Endothelial cell of umbilical vein (primary cell): ENCODE results near the gene FTSJ3. TPM values are rescaled to one million over a fixed set of nuclear protein-coding genes. Genes with fewer than 3 reads are reported as not detected.

Experiments
- BruUV-seq: library from RNA; stranded (reverse); fragments of 400-500 nt; replicated peaks from 2 replicates; lab custom pipeline; 2021; lab: Mats Ljungman, UMichigan
- CTCF ChIA-PET: fragments of 300-600, 350-600 bp; sonication (Branson Sonifier 250); formaldehyde crosslinking; loops from one replicate; lab custom pipeline; 2021; ENCODE audit warnings: antibody characterized with exemption, inconsistent platforms; lab: Charles Lee
- POLR2A ChIA-PET: fragments of 300-600, 350-600 bp; sonication (Branson Sonifier 250); formaldehyde crosslinking; loops from one replicate; lab custom pipeline; 2021; ENCODE audit warnings: antibody characterized with exemption, inconsistent platforms; lab: Charles Lee
- DNase-seq: peaks from one replicate; pipeline ENCODE4 v3.0.0-alpha.2; 2011; ENCODE audit warnings: low read depth, low spot score
- FAIRE-seq: peaks from 2 replicates; lab custom pipeline; 2011; peaks lifted over from hg19 to GRCh38; lab: Jason Lieb, UNC
- H2AFZ ChIP-seq: 2 replicates; pipeline ENCODE4 v1.6.0; 2012; ENCODE audit warnings: low read depth, low read length, control low read depth, inconsistent platforms
- H3K27ac ChIP-seq: 2 replicates; pipeline ENCODE4 v1.5.1; 2011; ENCODE audit warnings: low read depth, mild to moderate bottlenecking, control low read depth, low read length, moderate library complexity; ENCODE audit not compliant: insufficient read depth
- H3K27me3 ChIP-seq, 2 experiments: 2 replicates each; pipeline versions ENCODE4 v1.6.0 to v1.6.1; 2011; ENCODE audit warnings: low read length in 2 of 2, mixed read lengths in 1 of 2; ENCODE audit not compliant: control insufficient read depth in 2 of 2, insufficient read depth in 2 of 2
- H3K36me3 ChIP-seq, 2 experiments: 2 replicates in 1 of 2; 3 replicates in 1 of 2; pipeline ENCODE4 v1.5.1; 2011; ENCODE audit warnings: low read length in 2 of 2, mild to moderate bottlenecking in 1 of 2, moderate library complexity in 1 of 2; ENCODE audit not compliant: control insufficient read depth in 2 of 2, insufficient read depth in 2 of 2; ENCODE audit errors: extremely low read depth in 1 of 2
- H3K4me1 ChIP-seq: 3 replicates; pipeline ENCODE4 v1.5.1; 2011; ENCODE audit warnings: mild to moderate bottlenecking, low read length; ENCODE audit not compliant: control insufficient read depth, insufficient read depth; ENCODE audit errors: extremely low read depth
- H3K4me2 ChIP-seq: 2 replicates; pipeline ENCODE4 v1.6.1; 2011; ENCODE audit warnings: low read length, control low read depth, mixed read lengths; ENCODE audit not compliant: insufficient read depth
- H3K4me3 ChIP-seq, 3 experiments: fragments of 200-600 bp in 1 of 3; sonication (generic), shearing (Covaris generic) in 1 of 3; replicated peaks in 1 of 3; 2 replicates each; pipeline ENCODE4 v1.5.1; 2011 to 2016; ENCODE audit warnings: control low read depth in 3 of 3, low read length in 3 of 3, mild to moderate bottlenecking in 2 of 3, inconsistent platforms in 1 of 3, low read depth in 1 of 3, moderate library complexity in 1 of 3; ENCODE audit not compliant: insufficient read depth in 1 of 3
- H3K79me2 ChIP-seq: 2 replicates; pipeline ENCODE4 v1.6.0; 2012; ENCODE audit warnings: low read length, inconsistent platforms; ENCODE audit not compliant: control insufficient read depth, insufficient read depth
- H3K9ac ChIP-seq: replicated peaks from 2 replicates; pipeline ENCODE3; 2011; ENCODE audit warnings: low read length, control low read depth; ENCODE audit not compliant: insufficient read depth; ENCODE audit errors: extremely low read depth
- H3K9me1 ChIP-seq: replicated peaks from 3 replicates; pipeline ENCODE4 v1.6.0; 2011; ENCODE audit warnings: mild to moderate bottlenecking, low read length; ENCODE audit not compliant: control insufficient read depth, insufficient read depth; ENCODE audit errors: extremely low read depth
- H3K9me3 ChIP-seq: replicated peaks from 2 replicates; pipeline ENCODE4 v1.5.1; 2012; ENCODE audit warnings: low read length, inconsistent platforms; ENCODE audit not compliant: control insufficient read depth, insufficient read depth
- H4K20me1 ChIP-seq: replicated peaks from 2 replicates; pipeline ENCODE3; 2011; ENCODE audit warnings: mild to moderate bottlenecking, low read length; ENCODE audit not compliant: control insufficient read depth, insufficient read depth; ENCODE audit errors: extremely low read depth
- GATA2 ChIP-seq: IDR thresholded peaks from 2 replicates; pipeline ENCODE4 v1.7.0; 2011; ENCODE audit warnings: low read depth, mild to moderate bottlenecking, moderate library complexity, mixed read lengths, low read length; ENCODE audit not compliant: insufficient read length, insufficient read depth
- POLR2AphosphoS5 ChIP-seq: IDR thresholded peaks from 2 replicates; pipeline ENCODE4 v1.6.1; 2012; ENCODE audit warnings: low read depth, mild to moderate bottlenecking, control low read depth, low read length, moderate library complexity; ENCODE audit not compliant: insufficient read depth
- dilution Hi-C: fragments of 300-500 bp; cut with MboI; formaldehyde crosslinking; loops from one replicate; pipeline ENCODE4 v1.15.0; 2019; ENCODE audit warnings: low sequenced_read_pairs; ENCODE audit not compliant: extremely low pct_ligation_motif_present
- intact Hi-C: fragments of 100-400 bp; cut with micrococcal nuclease; formaldehyde crosslinking; loops from one replicate; pipeline ENCODE4 v1.10.0; 2022
- polyA plus RNA-seq, 4 experiments: library from polyadenylated mRNA; depleted of rRNA in 3 of 4; stranded (reverse) in 3 of 4; unstranded in 1 of 4; fragments of >200 nt; gene quantifications; 2 replicates each; pipeline versions ENCODE4 v1.2.1 to v1.2.3, GENCODE V29; 2011 to 2012; ENCODE audit warnings: missing spikeins in 1 of 4
- total RNA-seq: library from RNA; stranded (reverse); gene quantifications from 2 replicates; pipeline ENCODE4 v1.2.3, GENCODE V29; 2021

Gene FTSJ3
- total and polyA plus RNA-seq, 2 donors (not counting 3 experiments of a cell fraction or from before 2014, with no cell fraction given) = 42.1 to 60.2 TPM

- Histone ChIP-seq H3K36me3 (peaks cover 6 to 23% of the 10 kb centered on the region in 2 experiments), H3K9ac (no peak overlapping the region), H3K9me3 (no peaks in the 10 kb centered on the region), H3K9me1 (no peaks in the 10 kb centered on the region), H3K79me2 (peaks cover 43% of the 10 kb centered on the region), H3K27me3 (no peaks in the 10 kb centered on the region), H4K20me1 (no peaks in the 10 kb centered on the region), H3K4me3 (no peak overlapping the region), H3K27ac (no peak overlapping the region), H3K4me1 (peaks cover 16% of the 10 kb centered on the region), H2AFZ (no peak overlapping the region), H3K4me2 (no peak overlapping the region)
- dilution Hi-C loops = no loop called here
- no peak for FAIRE-seq
- POLR2A ChIA-PET = no interaction called here
- TF ChIP-seq POLR2AphosphoS5 = no peak
- no peak for TF ChIP-seq GATA2
- no peak for DNase-seq
- no TSS peak for BruUV-seq
- intact Hi-C loops = no loop called here
- CTCF ChIA-PET = interaction anchor here (1.5 kb wide), 1 partner anchor 11 kb away, joined by 5 read pairs; no protein-coding TSS in a partner anchor
These were observed 10.0 kb upstream of the FTSJ3 start for GRCh38 chr17:63837480-63837879.

GRCh38 chr17:63836811-63837210 lies 9.3 kb upstream of the FTSJ3 start:
- Histone ChIP-seq H3K36me3 (peaks cover 10 to 29% of the 10 kb centered on the region in 2 experiments), H3K27me3 (no peaks in the 10 kb centered on the region), H3K9me3 (no peaks in the 10 kb centered on the region), H3K4me1 (peaks cover 16% of the 10 kb centered on the region), H3K27ac (no peak overlapping the region), H3K4me3 (no peak overlapping the region), H3K79me2 (peaks cover 39% of the 10 kb centered on the region), H3K9me1 (no peaks in the 10 kb centered on the region), H3K4me2 (no peak overlapping the region), H2AFZ (no peak overlapping the region), H4K20me1 (no peaks in the 10 kb centered on the region), H3K9ac (no peak overlapping the region)
- FAIRE-seq (no peak), DNase-seq (no peak)
- BruUV-seq = no TSS peak
- no peak for TF ChIP-seq POLR2AphosphoS5
- CTCF ChIA-PET = interaction anchor here (1.5 kb wide), 1 partner anchor 12 kb away, joined by 5 read pairs; no protein-coding TSS in a partner anchor
- intact Hi-C loops (no loop called here), dilution Hi-C loops (no loop called here)
- POLR2A ChIA-PET = no interaction called here
